Stimulated activated CD4-positive, alpha-beta T cell treated with anti-CD3 and anti-CD28 coated beads, TNF-alpha, amount 100 ng/mL, for 24 hours (primary cell): ENCODE data around the gene LGALS13.
A peak's percentile ranks its signal among the peaks of the same experiment; 100 is the strongest.

Source experiments
- DNase-seq, 3 experiments: peaks; one replicate each; pipeline ENCODE4 v3.0.0-alpha.2; 2020; ENCODE audit warnings: low read depth in 3 of 3

Gene LGALS13, protein sequence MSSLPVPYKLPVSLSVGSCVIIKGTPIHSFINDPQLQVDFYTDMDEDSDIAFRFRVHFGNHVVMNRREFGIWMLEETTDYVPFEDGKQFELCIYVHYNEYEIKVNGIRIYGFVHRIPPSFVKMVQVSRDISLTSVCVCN

DNA sequence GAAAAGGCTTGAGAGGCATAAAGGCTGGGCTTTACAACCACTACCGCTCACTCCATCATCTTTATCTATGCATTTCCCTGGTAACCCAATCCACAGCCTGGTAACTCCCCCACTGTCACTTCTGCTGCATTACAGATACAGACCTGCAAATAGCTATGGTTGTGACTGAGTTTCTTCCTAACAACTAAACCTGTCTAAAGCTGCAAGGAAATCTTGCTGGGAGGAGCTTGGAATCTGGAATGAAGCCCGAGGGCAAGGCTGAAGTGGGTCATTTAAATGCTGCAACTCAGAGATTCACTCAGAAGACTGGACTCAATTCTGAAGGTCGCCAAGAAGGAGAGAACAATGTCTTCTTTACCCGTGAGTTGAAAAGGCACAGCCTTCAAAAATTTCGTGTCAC lies at the start of gene LGALS13:
Gene LGALS13, plus strand, starts transcription at position 301 of the 400 bp plus-strand sequence. Its CDS starts 45 bp downstream, at position 346.
- DNase-seq = no peak

DNA sequence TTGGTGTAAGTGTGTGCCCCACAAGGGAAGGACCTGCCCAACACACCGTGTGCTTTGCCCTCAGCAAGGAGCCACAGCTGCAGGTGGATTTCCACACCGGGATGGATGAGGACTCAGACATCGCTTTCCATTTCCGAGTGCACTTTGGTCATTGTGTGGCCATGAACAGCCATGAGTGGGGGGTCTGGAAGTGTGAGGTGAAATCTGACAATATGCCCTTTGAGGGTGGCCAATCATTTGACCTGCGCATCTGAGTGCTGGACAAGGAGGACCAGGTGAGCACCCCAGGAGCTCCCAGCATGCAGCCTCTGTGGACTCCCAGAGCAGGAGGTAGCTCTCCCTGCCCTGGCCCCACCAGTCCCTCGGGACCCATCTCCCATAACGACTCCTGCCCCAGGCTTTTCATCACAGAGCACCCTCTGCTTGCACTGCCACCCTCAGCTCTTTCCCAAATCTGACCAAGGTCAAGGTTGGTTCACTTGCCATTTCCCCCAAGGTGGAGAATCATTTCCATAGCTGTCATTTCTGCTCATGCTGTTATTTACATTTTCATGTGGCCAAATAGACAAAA lies 49.2 kb upstream of the LGALS13 start:
- DNase-seq = no peak

DNA sequence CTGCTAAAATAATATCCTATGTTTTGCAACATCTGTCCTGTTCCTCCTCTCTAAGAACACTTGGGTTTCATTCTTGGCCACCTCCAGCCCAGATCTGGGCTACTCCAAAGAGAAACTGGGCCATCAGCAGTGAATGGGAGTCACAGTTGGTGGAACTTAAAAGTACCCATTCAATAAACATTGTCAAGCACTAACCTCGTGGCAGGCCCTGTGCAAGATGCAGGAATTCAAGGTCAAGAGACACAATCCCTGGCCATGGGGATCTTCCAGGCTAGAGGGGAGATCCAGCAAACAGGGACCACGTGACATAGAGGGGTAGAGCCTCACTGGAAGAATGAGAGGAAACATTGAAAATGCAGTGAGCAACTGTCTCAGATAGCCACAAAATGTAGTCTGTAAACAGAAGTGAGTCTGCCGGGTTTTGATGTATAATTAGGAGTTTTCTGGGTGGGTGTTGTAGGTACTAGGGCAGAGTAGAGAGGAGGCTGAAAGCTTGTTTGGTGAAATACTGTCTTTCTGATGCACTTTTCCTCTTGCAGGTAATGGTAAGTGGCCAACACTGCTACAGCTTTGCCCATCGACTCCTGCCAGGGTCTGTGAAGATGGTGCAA lies 47.5 kb upstream of the LGALS13 start:
- no peak for DNase-seq

DNA sequence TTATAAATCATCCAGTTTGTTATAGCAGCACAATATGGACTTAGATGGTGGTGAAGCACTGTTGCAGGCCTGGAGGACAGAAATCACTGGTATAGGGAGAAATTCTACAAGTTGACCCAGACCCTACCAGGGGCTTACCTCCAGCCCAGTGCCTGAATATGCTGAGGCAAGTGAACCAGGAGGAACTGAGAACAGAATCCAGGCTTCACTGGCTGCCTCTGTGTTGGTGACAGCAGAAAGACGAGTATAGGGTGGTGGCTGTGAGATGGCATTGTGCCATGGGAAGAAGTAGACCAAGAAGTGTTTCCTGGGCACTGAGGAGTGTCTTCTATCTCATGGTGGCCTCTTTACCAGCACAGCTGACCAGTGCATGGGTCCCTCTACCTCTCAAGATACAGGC lies 46.4 kb upstream of the LGALS13 start:
- no peak for DNase-seq

DNA sequence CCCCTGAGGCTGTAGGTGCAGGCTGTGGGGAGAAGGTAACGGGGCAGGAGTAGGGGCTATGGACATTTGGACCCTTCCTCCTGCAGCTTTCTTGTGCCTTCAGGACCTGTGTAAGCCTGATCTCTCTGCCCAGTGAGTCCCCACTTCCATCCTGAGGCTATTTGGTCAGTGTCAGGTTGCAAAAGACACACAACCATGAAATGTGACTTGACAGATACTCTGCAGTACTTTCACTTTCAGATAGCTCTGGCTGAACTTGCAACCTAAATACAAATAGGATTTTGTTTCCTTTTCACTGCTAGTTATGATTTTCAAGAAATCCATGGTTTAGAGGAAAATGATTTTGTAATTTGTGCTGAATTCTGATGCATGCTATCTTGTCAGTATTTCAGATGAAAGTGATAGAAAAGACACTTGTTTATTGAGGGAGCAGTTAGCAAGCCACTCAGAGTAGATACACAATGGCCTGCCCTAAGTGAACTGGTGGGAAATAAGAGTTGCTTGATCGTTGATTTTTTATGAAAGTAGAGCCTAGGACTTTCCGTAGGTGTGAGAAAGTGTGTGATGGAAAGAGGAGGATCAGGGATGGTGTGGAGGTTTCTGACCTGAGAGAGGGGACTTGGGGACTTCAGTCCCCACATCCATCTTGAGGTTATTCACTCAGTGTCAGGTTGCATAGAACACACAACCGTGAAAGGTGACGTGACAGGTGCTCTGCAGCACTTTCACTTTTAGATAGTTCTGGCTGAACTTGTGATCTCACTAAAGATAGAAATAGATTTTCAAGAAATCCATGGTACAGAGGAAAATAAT lies 44.3 kb upstream of the LGALS13 start:
- no peak for DNase-seq

DNA sequence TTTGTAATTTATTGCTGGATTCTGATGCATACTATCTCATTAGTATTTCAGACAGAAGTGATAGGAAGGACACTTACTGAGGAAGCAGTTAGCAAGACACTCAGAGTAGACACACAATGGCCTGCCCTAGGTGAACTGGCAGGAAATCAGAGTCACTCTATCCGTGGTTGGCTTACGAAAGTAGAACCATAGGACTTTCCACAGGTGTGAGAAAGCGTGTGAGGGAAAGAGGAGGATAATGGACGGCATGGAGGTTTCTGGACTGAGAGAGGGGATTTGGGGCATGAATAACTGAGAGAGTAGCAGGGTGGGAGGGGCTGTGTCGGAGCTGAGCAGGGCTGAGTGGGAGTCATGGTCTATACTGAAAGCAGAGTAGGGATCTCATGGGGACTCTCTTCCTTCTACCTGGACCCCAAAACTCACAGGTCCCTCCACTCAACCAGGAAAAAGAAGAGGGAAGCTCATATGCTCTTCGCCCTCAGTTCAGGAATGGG lies 43.7 kb upstream of the LGALS13 start:
- DNase-seq = no peak

DNA sequence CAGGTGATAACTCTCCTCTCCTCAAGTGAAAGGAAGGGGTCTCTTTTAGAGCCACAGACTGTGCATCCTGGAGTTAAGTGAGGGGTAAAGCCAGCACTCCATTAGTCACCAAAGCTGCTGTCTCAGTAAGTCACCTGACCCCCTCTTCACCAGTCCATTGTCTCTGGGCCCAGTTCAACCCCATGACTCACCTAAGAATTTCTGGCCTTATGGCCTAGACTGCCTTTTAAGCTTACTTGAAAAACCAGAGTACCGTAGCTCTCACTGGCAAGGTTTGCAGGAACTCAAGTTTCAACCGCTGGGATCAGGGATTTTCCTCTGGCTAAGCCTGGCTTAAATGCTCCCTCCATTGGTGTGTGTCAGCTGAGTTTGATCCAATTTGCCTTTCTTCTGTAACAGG lies 38.9 kb upstream of the LGALS13 start:
- no peak for DNase-seq

DNA sequence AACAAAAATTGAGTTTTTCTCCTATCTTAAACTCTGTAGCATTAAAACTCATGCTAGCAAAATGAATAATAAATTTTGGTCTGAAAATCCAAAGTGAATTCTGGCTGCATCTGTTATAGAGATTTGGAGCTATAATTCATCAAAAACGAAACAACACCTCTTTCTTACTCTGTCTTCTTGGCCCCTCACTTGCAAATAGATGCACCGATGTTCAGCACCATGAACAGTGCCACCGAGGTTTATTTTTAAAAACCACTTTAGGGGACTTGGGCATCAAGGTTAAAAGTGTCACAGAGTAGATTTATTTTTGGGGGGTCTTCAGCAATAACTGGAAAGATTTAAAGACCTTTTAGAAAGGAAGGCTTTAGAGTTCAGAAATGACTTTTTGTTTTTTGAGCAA lies 36.3 kb upstream of the LGALS13 start:
- DNase-seq = no peak

DNA sequence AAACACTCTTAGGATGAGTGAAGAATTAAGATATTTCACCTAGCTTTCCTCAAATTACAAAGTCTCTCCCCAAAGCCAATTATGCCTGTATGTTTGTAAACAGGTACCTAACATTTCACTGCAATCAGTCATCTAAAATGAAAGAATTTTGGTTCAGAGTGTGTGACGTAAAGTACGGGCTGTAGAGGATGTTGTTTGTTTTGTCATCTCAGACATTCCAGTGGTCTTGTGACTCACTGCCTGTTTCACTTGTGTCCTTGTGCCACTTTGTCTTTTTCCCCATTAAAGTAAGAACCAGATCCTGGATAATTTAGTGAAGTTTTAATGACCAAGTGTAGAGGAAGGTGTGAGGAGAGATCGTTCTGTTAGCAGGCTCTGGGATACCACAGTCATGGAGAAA lies 33.7 kb upstream of the LGALS13 start:
- no peak for DNase-seq

DNA sequence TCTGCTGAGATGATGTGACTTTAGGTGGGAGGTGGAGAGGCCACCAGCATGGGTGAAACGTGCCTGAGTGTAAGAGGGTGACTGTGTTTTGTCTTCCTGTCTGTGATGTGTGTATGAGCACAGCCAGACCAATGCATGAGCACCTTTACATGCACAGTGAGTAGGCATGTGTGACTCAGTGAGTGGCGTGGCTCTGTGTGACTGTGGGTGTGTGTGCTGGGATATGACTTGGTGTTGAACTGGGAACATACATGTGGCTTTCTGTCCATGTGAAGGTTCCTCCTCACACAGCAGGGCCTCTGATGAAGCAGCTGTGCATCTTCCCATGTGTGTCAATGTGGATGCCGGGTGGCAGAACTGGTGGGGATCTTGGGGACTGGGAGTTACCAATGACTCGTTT lies 19.9 kb upstream of the LGALS13 start:
- peak in 1 of 3 experiments; percentile 27 for DNase-seq

DNA sequence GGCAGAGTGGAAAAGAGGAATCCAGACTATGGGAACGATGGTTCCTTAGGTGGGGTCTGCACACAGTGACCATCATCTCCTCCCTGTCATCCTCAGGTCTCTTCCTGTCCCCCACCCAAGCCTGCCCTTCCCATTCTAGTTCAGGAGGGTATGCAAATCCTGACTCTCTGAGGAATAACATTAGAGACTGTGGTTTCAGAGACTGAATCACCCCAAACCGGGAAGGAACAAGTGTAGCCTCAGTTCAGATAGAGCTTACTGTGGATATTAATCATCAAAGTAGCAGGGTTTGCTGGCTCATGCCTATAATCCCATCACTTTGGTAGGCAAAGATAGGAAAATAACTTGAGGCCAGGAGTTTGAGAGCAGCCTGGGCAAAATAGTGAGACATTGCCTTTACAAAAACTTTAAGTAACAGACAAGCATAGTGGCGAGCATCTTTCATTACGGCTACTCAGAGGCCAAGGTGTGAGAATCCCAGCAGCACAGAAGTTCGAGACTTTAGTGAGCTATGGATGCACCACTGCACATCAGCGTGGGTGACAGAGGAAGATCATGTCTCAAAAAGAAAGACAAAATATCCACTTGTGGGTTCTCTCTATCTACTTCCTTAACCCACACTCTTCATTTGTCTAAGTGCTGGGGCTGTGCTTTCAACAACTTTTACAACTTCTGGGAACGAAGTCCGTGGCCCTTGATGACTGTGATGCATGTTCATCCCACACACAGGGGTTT lies 19.3 kb upstream of the LGALS13 start:
- DNase-seq = peak in 1 of 3 experiments; percentile 4

DNA sequence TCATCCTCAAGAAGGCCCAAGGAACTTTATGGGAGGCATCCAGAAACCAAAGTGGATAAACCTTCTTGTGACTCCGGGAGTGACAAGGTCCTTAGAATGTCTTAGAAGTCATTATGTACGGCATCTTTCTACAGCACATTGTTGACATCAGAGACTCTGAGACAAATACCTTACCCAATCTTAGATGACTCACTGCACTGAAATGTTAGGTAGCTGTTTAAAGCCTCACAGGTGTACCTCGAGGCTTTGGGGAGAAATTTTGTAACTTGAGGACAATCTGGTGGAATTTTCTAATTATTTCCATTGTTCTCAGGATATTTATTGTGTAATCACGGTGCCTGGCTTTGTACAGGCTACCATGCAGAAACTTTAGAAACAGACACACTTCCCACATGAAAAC lies 14.8 kb upstream of the LGALS13 start:
- no peak for DNase-seq

DNA sequence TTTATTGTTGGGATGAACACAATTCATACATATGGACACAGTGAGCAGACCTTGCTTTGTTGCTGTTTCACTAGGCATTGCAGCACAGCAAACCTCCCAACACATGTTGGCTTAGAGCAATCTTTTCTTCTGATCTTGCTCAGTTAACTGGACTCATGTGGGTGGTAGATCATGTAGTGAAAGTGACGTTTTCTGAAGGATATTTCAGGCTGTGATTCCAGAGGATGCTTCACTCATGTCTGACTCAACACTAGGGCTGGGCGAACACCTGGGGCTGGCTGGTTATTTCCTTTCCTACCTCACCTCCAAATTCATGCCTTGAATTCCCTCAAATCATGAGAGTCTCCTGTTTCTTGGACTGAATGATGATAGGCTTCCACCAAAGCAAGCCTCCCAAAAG lies 14.3 kb upstream of the LGALS13 start:
- no peak for DNase-seq

DNA sequence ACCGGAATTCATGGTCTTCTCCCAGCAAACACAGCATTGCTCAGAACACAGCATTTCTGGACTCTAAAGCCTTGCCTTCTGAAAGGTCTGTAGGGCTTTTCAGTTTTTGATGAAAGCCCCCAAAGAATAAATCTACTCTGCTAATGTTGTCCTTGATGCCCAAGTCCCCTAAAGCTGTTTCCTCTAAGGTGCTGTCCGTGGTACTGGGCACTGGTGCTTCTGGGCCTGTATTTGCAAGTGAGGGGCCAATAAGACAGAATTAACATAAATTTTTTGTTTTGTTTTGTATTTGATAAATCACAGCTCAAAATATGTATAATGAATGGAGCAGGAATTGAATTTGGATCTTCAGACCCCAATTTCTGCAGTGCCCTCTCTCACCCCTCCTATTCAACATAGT lies 12.1 kb upstream of the LGALS13 start:
- DNase-seq = no peak

DNA sequence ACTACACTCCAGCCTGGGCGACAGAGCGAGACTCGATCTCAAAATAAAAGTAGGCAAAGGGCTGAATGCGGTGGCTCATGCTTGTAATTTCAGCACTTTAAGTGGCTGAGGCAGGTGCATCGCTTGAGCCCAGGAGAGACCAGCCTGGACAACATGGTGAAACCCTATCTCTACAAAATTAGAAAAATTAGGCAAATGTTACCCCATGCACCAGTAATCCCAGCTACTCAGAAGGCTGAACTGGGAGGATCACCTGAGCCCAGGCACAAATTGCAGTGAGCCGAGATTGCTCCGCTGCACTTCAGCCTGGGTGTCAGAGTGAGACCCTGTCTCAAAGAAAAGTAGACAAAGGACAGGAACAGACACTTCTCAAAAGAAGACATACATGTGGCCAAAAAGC lies 9.9 kb upstream of the LGALS13 start:
- DNase-seq = no peak

DNA sequence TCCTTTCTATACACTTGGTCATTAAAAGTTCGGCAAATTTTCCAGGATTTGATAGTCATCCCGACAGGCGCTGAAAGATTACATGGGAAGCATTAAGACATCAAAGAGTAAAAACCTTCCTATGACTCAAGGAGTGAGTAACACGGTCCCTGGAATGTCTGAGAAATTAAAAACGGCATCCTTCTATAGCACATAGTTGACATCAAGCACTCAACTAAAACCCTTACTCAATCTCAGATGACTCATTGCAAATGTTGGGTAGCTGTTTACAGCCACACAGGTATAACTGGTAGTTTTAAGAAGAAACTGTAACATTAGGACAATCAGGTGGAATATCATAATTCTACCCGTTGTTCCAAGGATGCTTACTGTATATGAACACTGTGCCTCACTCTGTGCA lies 6.4 kb upstream of the LGALS13 start:
- no peak for DNase-seq

DNA sequence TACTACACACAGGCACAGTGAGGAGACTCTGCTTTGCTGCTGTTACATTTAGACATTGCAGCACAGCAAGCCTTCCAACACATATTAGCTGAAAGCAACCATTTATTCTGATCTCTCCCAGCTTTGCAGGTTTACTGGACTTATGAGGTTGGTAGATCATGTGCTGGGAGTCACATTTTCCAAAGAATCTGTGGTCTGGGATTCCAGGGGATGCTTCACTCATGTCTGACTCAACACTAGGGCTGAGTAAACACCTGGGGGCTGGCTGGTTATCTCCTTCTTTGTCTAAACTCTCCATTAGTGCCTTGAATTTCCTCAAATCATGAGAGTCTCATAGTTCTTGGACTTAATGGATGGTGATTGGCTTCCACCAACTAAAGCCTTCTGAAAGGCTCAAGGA lies 5.4 kb upstream of the LGALS13 start:
- DNase-seq = no peak

DNA sequence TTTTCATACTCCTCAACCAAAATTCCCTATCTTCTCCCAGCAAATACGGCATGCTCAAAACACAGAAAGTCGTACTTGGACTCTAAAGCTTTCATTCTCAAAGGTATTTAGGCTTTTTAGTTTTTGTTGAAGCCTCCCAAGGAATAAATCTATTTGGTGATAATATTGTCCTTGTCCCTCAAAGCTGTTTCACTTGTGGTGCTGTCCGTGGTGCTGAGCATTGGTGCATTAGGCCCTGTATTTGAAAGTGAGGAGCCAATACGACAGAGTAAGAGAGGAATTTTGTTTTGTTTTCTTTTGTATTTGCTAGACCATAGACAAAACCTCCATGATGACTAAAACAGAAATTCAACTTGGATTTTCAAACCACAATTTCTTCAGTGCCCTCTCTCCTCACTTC lies 3.2 kb upstream of the LGALS13 start:
- peak in 1 of 3 experiments; percentile 29 for DNase-seq

DNA sequence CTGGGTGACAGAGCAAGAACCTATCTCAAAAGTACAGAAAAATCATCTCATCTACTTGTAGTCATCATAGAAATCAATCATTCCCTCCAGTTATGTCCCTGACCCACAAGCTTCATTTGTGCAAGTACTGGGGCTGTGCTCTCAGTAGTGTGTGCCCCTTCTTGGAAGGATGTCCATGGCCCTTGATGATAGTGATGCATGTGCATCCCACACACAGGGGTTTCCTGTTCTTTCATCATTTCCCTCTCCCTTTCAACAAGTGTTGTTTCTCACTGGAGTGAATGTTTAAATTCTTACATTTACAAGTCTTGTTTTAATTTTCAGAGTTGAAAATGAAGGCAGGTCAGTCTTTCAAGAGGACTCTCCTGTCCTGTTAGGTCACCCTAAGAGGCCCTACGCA lies 1.5 kb downstream of the LGALS13 start:
- no peak for DNase-seq

DNA sequence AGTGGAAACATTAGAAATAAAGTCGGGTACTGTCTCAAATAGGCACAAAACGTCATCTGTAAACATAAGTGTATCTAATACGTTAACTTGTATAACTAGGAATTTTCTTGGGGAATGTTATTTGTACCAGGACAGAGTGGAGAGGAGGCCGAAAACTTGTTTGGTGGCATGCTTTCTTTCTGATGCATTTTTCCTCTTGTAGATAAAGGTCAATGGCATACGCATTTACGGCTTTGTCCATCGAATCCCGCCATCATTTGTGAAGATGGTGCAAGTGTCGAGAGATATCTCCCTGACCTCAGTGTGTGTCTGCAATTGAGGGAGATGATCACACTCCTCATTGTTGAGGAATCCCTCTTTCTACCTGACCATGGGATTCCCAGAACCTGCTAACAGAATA lies 4.7 kb downstream of the LGALS13 start:
- no peak for DNase-seq

DNA sequence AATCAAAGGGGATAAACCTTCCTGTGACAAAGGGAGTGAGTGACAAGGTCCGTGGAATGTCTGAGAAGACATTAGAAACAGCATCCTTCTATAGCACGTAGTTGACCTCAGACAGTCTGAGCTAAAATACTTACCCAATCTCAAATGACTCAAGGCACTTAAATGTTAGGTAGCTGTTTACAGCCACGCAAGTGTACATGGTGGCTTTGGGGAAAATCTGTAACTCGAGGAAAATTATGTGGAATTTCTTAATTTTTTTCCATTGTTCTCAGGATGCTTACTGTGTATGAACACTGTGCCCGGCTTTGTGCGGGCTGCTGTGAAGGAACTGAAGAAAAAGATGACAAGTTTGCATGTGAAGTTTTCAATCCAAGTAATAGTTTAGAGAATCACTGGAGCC lies 5.2 kb downstream of the LGALS13 start:
- no peak for DNase-seq

DNA sequence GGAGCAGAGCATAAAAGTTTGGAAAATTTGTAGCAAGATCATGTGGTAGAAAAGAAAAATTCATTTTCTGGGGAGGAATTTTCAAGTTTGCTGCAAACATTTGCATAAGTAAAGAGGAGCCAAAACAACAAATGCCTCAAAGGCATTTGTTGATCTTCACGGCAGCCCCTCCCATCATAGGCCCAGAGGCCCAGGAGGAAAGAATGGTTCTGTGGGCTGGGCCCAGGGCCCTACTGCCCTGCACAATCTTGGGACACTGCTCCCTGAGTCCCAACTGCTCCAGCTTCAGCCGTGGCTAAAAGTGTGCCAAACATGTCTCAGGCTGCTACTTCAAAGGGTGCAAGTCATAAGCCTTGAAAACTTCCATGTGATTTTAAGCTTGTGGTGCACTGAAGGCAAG lies 11.3 kb downstream of the LGALS13 start:
- no peak for DNase-seq
